ENCODE measurements around the gene ZNF557. TPM values are rescaled to one million over a fixed set of nuclear protein-coding genes. Genes with fewer than 3 reads are reported as not detected.

Gene ZNF557
- total and polyA plus RNA-seq, 4 donors, result 6.9 to 18.1 (median 13.2) TPM

DNA sequence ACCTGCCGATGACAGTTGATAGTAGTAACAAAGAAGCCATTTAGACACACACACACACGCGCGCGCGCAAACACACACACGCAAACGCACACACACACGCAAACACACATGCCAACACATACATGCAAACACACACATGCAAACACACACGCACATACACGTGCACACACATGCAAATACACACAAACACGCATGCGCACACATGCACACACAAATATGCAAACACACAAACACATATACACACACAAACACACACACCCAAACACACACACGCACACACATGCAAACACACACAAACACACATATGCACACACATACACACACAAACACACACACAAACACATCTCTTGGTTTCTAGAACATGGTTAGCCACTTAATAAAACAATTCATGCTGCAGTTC is 50.1 kb downstream of the ZNF557 start:
- Histone ChIP-seq H3K36me3 (ENCODE audit: control insufficient read depth, insufficient read depth, low read length) (peaks cover 56% of the 10 kb centered on the region), H3K27me3 (ENCODE audit: control insufficient read depth, insufficient read depth, low read length) (no peaks in the 10 kb centered on the region), H3K9me3 (ENCODE audit: control insufficient read depth, insufficient read depth, low read length) (no peaks in the 10 kb centered on the region), H3K4me1 (ENCODE audit: control insufficient read depth, insufficient read depth, low read length) (no peaks in the 10 kb centered on the region), H3K27ac (ENCODE audit: low read depth, low read length) (no peak overlapping the region), H3K4me3 (ENCODE audit: low read depth, low read length) (no peak overlapping the region)
- WGBS (ENCODE audit: insufficient coverage), result 91% methylated on average over 14 of the region's 14 CpGs
- DNase-seq (ENCODE audit: low read depth in 4 of 6, low spot score in 6 of 6), result no peak

DNA sequence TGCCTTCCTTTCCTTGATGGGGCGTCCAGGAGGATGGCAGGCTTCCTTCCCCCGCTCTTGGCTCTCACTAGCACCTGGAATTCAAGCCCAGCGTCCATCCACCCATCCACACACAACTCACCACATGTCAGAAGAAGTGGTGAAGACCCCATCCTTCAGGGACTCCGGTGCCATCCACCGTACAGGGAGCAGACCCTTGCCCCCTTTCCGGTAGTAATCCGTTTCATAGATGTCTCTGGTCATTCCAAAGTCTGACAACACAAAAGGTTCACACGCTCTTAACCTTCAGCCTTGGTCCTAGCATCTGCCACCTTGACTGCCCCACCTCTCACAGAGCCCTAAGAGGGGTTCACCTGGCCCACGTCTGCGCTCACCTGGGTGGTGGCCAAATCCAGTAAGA is 51.0 kb downstream of the ZNF557 start:
- peaks cover 63% of the 10 kb centered on the region for H3K36me3 ChIP-seq (ENCODE audit: control insufficient read depth, insufficient read depth, low read length)
- no peaks in the 10 kb centered on the region for H3K27me3 ChIP-seq (ENCODE audit: control insufficient read depth, insufficient read depth, low read length)
- 98% methylated on average over 7 of the region's 10 CpGs for WGBS (ENCODE audit: insufficient coverage)
- no peak overlapping the region for H3K27ac ChIP-seq (ENCODE audit: low read depth, low read length)
- no peaks in the 10 kb centered on the region for H3K9me3 ChIP-seq (ENCODE audit: control insufficient read depth, insufficient read depth, low read length)
- DNase-seq (ENCODE audit: low read depth in 4 of 6, low spot score in 6 of 6), result no peak
- no peaks in the 10 kb centered on the region for H3K4me1 ChIP-seq (ENCODE audit: control insufficient read depth, insufficient read depth, low read length)
- no peak overlapping the region for H3K4me3 ChIP-seq (ENCODE audit: low read depth, low read length)

DNA sequence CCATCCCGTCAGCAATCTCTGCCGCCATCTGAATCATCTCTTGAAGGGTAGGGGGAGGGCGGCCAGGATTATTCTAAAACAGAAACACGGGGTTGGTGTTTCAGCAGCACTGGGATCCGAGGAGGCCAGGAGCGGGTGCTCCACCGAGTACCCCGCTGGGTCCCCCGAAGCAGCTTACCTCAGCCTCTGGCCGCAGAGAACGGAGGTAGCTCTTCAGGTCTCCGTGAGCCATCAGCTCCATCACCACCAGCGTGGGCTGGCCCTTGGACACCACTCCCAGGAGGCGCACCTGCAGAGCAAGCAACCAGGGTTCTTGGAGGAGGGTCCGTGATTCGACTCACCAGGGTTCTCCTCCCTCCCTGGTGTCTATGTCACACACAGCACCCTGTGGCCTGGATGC is 53.2 kb downstream of the ZNF557 start:
- over 99% methylated on average over 16 of the region's 16 CpGs for WGBS (ENCODE audit: insufficient coverage)
- Histone ChIP-seq H3K4me1 (ENCODE audit: control insufficient read depth, insufficient read depth, low read length) (no peaks in the 10 kb centered on the region), H3K27ac (ENCODE audit: low read depth, low read length) (no peak overlapping the region), H3K4me3 (ENCODE audit: low read depth, low read length) (no peak overlapping the region), H3K9me3 (ENCODE audit: control insufficient read depth, insufficient read depth, low read length) (no peaks in the 10 kb centered on the region), H3K27me3 (ENCODE audit: control insufficient read depth, insufficient read depth, low read length) (no peaks in the 10 kb centered on the region), H3K36me3 (ENCODE audit: control insufficient read depth, insufficient read depth, low read length) (peaks cover 70% of the 10 kb centered on the region)
- no peak for DNase-seq (ENCODE audit: low read depth in 4 of 6, low spot score in 6 of 6)

DNA sequence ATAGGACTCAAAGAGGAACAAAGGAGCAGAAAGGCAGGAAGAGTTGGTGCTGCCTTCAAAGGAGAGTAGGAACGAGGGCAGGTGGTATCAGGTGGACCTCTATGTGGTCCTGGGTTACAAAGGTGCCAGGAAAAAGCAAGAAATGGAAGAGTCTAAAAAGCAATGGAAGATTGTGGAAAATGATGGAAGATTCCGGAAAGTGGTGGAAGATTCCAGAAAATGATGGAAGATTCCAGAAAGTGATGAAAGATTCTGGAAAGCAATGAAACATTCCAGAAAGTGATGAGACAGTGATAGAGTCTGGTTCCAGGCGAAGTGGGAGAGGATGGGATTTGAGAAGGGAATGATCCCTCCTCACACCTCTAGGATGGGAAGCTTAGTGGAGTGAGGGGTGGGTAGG is 55.3 kb downstream of the ZNF557 start:
- DNase-seq (ENCODE audit: low read depth in 4 of 6, low spot score in 6 of 6), result no peak
- no peak overlapping the region for H3K4me3 ChIP-seq (ENCODE audit: low read depth, low read length)
- 69% methylated on average over 2 of the region's 3 CpGs for WGBS (ENCODE audit: insufficient coverage)
- H3K27ac ChIP-seq (ENCODE audit: low read depth, low read length), result no peak overlapping the region
- no peaks in the 10 kb centered on the region for H3K9me3 ChIP-seq (ENCODE audit: control insufficient read depth, insufficient read depth, low read length)
- peaks cover 65% of the 10 kb centered on the region for H3K36me3 ChIP-seq (ENCODE audit: control insufficient read depth, insufficient read depth, low read length)
- H3K27me3 ChIP-seq (ENCODE audit: control insufficient read depth, insufficient read depth, low read length), result no peaks in the 10 kb centered on the region
- no peaks in the 10 kb centered on the region for H3K4me1 ChIP-seq (ENCODE audit: control insufficient read depth, insufficient read depth, low read length)

DNA sequence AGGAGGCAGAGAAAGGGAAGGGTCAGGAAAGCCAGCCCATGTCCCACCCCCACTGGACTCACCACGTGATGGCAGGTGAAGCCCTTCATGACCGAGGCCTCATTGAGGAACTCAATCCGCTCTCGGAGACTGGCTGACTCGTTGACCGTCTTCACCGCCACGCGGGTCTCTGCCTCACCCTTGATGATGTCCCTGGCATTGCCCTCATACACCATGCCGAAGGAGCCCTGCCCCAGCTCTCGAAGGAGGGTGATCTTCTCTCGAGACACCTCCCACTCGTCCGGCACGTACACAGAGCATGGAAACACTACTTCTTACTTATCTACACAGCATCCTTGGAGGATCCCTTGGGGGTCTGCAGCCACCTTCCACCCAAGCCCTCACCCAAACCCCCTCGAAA is 55.7 kb downstream of the ZNF557 start:
- Histone ChIP-seq H3K9me3 (ENCODE audit: control insufficient read depth, insufficient read depth, low read length) (no peaks in the 10 kb centered on the region), H3K4me3 (ENCODE audit: low read depth, low read length) (no peak overlapping the region), H3K36me3 (ENCODE audit: control insufficient read depth, insufficient read depth, low read length) (peaks cover 63% of the 10 kb centered on the region), H3K4me1 (ENCODE audit: control insufficient read depth, insufficient read depth, low read length) (no peaks in the 10 kb centered on the region), H3K27me3 (ENCODE audit: control insufficient read depth, insufficient read depth, low read length) (no peaks in the 10 kb centered on the region), H3K27ac (ENCODE audit: low read depth, low read length) (no peak overlapping the region)
- no peak for DNase-seq (ENCODE audit: low read depth in 4 of 6, low spot score in 6 of 6)
- WGBS (ENCODE audit: insufficient coverage), result 95% methylated on average over 16 of the region's 16 CpGs

DNA sequence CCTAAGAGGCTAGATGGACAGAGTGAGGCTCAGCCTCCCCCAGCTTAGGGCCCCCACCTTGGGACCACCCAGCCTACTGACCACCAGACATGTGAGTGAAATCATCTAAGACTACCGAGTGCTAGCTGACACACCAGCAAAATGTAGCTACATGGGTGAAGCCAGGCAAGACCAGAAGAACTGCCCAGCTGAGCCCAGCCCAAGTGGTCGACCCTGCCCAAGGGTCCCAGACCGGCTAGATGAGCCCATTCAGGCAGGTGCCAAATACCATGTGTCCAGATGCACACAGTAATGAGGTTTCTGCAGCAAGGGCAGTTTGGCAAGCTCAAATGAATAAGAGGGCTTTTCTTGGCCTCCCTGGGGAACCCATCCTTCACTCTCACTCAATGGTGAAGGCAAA is 56.6 kb downstream of the ZNF557 start:
- H3K27me3 ChIP-seq (ENCODE audit: control insufficient read depth, insufficient read depth, low read length), result no peaks in the 10 kb centered on the region
- WGBS (ENCODE audit: insufficient coverage), result 100% methylated on average over 3 of the region's 3 CpGs
- no peaks in the 10 kb centered on the region for H3K4me1 ChIP-seq (ENCODE audit: control insufficient read depth, insufficient read depth, low read length)
- H3K4me3 ChIP-seq (ENCODE audit: low read depth, low read length), result no peak overlapping the region
- no peak for DNase-seq (ENCODE audit: low read depth in 4 of 6, low spot score in 6 of 6)
- peaks cover 59% of the 10 kb centered on the region for H3K36me3 ChIP-seq (ENCODE audit: control insufficient read depth, insufficient read depth, low read length)
- H3K9me3 ChIP-seq (ENCODE audit: control insufficient read depth, insufficient read depth, low read length), result no peaks in the 10 kb centered on the region
- H3K27ac ChIP-seq (ENCODE audit: low read depth, low read length), result no peak overlapping the region

DNA sequence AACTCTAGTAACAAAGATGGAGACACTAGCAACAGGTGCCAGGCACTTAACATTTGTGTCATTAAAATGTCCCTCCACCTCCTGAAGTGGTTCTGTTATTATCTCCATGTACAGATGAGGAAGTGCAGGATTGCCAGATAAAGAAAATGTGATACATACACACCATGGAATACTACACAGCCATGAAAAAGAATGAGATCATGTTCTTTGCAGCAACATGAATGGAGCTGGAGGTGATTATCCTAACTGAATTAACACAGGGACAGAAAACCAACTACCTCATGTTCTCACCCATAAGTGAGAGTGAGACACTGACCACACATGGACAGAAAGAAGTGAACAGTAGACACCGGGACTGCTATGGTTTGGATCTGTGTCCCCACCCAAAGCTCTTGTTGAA is 60.5 kb downstream of the ZNF557 start:
- no peak for DNase-seq (ENCODE audit: low read depth in 4 of 6, low spot score in 6 of 6)
- no peak overlapping the region for H3K27ac ChIP-seq (ENCODE audit: low read depth, low read length)
- no peaks in the 10 kb centered on the region for H3K27me3 ChIP-seq (ENCODE audit: control insufficient read depth, insufficient read depth, low read length)
- no peaks in the 10 kb centered on the region for H3K9me3 ChIP-seq (ENCODE audit: control insufficient read depth, insufficient read depth, low read length)
- peaks cover 57% of the 10 kb centered on the region for H3K36me3 ChIP-seq (ENCODE audit: control insufficient read depth, insufficient read depth, low read length)
- no CpG with 5 or more reads among the region's 1 CpG for WGBS (ENCODE audit: insufficient coverage)
- H3K4me1 ChIP-seq (ENCODE audit: control insufficient read depth, insufficient read depth, low read length), result no peaks in the 10 kb centered on the region
- H3K4me3 ChIP-seq (ENCODE audit: low read depth, low read length), result no peak overlapping the region

DNA sequence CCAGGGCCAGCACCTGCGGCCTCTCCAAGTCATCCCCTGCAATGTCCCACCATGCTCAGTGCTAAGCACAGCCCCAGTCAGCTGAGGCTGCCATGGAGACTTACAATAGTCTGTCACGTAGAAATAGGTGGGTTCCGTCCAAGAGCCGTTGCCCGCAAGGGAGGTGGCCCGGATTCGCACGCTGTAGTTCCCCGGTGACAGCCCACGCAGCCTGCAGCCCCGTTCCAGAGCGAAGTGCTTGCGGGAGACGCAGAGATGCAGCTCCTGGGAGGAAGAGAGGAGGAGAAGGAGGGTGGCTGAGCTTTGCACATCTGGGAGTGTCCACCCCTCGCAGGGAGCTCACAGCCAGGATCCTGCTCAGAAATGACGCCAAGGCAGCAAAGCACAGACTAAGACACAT is 62.6 kb downstream of the ZNF557 start:
- peaks cover 40% of the 10 kb centered on the region for H3K36me3 ChIP-seq (ENCODE audit: control insufficient read depth, insufficient read depth, low read length)

DNA sequence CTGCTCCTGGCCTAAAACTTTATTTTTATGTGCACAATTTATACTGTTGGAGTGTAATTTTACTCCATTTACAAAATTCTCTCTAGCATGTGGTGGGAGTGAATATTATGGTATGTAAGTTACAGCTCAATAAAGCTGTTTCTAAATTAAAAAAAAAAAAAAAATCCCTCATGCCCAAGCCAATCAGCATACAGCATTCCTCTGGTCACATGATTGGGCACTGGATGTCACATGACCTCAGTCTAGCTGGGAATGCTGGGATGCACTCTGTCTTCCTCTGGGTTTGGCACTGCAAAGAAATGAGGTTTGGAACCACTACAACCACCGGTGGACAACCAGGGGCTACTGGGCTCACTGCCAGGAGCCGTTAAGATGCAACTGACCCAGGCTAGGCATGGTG is 67.6 kb downstream of the ZNF557 start:
- H3K9me3 ChIP-seq (ENCODE audit: control insufficient read depth, insufficient read depth, low read length), result no peaks in the 10 kb centered on the region

More for the DNA sequence above, 62.6 kb downstream of the ZNF557 start:
- no peaks in the 10 kb centered on the region for H3K27me3 ChIP-seq (ENCODE audit: control insufficient read depth, insufficient read depth, low read length)
- no peak overlapping the region for H3K4me3 ChIP-seq (ENCODE audit: low read depth, low read length)
- no peaks in the 10 kb centered on the region for H3K4me1 ChIP-seq (ENCODE audit: control insufficient read depth, insufficient read depth, low read length)
- no peak overlapping the region for H3K27ac ChIP-seq (ENCODE audit: low read depth, low read length)
- 93% methylated on average over 15 of the region's 16 CpGs for WGBS (ENCODE audit: insufficient coverage)
- H3K9me3 ChIP-seq (ENCODE audit: control insufficient read depth, insufficient read depth, low read length), result no peaks in the 10 kb centered on the region
- DNase-seq (ENCODE audit: low read depth in 4 of 6, low spot score in 6 of 6), result no peak

More for the DNA sequence above, 67.6 kb downstream of the ZNF557 start:
- H3K27ac ChIP-seq (ENCODE audit: low read depth, low read length), result no peak overlapping the region
- H3K4me3 ChIP-seq (ENCODE audit: low read depth, low read length), result no peak overlapping the region
- no peaks in the 10 kb centered on the region for H3K27me3 ChIP-seq (ENCODE audit: control insufficient read depth, insufficient read depth, low read length)
- no peaks in the 10 kb centered on the region for H3K4me1 ChIP-seq (ENCODE audit: control insufficient read depth, insufficient read depth, low read length)
- DNase-seq (ENCODE audit: low read depth in 4 of 6, low spot score in 6 of 6), result no peak
- WGBS (ENCODE audit: insufficient coverage), result 80% methylated on average over 1 of the region's 2 CpGs
- H3K36me3 ChIP-seq (ENCODE audit: control insufficient read depth, insufficient read depth, low read length), result peaks cover 36% of the 10 kb centered on the region

Measured in spinal cord (tissue), 10 donors.